Lower leg skin (tissue), 3 donors: ENCODE measurements around the gene CHRM4.

Source experiments
- CTCF ChIP-seq, 3 donors: fragments of 450-650 bp; IDR thresholded peaks; one replicate each; pipeline ENCODE4 v1.5.1; 2016; ENCODE audit warnings: antibody characterized with exemption in 3 of 3, mild to moderate bottlenecking in 3 of 3, moderate library complexity in 2 of 3
- POLR2A ChIP-seq, 2 donors: fragments of 450-650 bp; IDR thresholded peaks; one replicate each; pipeline ENCODE4 v1.6.1; 2016 to 2017; ENCODE audit warnings: antibody characterized with exemption in 2 of 2, mild to moderate bottlenecking in 1 of 2, moderate library complexity in 1 of 2

DNA sequence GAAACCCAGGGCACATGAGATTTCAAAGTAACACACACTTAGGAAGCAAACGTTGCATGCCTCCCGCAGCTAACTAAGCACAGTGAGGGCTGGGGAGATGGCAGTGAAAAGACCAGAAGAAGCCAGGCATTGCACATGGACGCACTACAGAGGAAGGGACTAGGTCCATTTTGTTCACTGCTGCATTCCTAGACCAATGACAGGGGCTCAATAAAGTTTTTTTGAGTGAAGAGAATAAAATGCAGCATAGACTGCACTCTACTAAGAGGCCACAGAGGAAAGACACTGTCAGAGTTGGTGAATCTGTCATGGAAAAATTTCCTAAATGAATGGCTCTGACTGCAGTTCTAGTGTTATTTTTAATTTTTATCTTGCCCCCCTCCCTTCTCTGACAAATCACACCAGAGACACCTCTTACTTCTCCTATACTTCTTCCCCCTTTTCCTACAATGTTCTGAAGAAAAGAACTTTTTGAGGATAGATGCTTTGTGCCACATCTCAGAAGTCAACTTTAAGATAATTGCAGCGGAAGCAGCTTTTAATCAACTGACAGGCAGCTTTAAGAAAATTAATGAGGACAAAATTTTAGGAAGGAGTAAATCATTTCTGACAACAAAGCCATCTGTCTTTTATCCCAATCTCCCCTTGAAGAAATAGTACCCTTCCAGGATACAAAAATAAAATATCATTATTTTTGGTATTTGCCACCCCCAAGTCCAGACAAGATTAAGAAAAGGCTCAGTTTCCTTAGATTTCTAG lies 34.8 kb upstream of the CHRM4 start:
- no peak for TF ChIP-seq CTCF (IDR thresholded peaks at IDR 0.05)
- no peak for TF ChIP-seq POLR2A (IDR thresholded peaks at IDR 0.05)
